HTERT RPE-1 (cell line): ENCODE data around the gene BCL2L15.
"Not testable (repeated sequence)": the region's sequence is repeated elsewhere in the genome, so short reads cannot be mapped to it uniquely, and the experiment has no call there.

Experiments used
- in situ Hi-C: fragments of 300-500 bp; cut with MboI; formaldehyde crosslinking; loops from 4 replicates; pipeline ENCODE4 v1.14.3; 2020; ENCODE audit warnings: low sequenced_read_pairs

BCL2L15 gene

DNA sequence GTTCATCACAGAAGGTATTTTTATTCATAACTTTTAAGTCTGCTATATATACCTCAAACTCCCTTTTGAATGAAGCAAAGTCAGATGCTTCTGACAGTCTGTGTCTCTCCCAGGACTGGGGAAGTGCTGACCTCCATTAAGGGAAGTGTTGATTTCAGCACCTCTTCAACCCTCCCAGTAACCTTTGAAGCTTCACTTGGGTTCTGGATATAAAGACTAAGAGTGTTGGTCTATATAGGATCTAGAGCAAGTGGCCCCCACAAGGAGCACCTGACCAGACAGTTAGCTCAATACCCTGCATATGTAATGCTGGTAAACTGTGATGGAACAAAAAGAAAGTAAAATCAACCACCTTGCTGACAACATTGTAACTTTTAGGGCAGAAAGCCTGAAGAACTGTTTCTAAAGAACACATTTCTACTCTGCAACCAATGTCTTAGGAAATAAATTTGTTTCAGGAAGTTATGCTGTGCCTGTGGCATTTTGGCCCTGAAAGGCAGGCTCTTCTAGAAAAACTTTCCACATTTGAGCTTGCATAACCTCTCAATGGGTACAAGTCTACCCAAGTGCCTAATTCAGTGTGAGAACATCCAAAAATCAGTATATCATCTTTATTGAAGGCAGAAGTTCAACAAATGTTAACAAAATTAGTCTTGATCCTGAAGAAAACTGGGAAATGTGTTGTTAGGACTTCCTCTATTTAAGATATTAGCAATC is 15.0 kb downstream of the BCL2L15 start:
- in situ Hi-C loops: no loop called here

GRCh38 chr1:113871597-113872113 is 15.7 kb downstream of the BCL2L15 start, which contains the start of gene PTPN22:
Gene PTPN22 (minus strand): TSS chr1:113871712.
- in situ Hi-C loops: no loop called here

DNA sequence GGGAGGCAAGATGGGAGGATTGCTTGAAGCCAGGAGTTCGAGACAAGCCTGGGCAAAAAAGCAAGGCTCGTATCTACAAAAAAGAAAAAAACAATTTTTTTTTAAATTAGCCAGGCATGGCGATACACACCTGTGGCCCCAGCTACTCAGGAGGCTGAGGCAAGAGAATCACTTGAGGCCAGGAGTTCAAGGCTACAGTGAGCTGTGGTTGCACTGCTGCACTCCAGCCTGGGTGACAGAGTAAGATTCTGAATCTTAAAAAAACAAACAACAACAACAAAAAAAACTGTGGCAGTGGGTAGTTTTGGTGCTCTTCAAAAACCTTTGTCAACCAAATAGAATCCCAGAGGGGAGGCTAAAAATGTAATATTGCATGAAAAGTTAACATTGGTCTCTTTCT is 16.6 kb downstream of the BCL2L15 start:
- in situ Hi-C loops: no loop called here

DNA sequence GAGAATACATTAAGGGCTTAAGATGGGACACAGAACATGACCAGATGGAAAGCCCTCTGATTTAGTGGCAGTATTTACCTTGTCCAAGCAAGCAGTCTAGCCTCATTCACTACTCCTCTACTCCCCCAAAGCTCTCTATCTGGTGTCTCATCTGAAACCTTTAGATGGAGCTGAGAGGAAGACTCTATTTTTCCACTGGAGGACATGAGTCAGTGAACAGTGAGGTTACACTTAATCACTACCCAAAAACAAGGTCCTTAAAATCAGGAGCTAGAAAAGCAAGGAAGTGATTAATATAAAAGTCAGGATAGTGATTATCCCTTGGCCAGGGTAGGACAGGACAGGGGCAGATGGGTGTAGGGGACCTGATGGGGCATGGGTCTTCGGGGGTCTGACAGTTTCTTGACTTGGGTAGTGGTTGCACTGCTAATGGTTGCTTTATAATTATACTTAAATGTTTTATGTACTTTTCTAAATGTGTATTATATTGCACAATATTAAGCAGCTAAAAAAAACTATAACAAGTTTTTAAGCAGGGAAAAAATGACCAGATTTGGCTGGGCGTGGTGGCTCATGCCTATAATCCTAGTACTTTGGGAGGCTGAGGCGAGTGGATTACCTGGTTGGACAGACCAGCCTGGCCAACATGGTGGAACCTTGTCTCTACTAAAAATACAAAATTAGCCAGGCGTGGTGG is 18.8 kb downstream of the BCL2L15 start:
- in situ Hi-C loops: no loop called here

DNA sequence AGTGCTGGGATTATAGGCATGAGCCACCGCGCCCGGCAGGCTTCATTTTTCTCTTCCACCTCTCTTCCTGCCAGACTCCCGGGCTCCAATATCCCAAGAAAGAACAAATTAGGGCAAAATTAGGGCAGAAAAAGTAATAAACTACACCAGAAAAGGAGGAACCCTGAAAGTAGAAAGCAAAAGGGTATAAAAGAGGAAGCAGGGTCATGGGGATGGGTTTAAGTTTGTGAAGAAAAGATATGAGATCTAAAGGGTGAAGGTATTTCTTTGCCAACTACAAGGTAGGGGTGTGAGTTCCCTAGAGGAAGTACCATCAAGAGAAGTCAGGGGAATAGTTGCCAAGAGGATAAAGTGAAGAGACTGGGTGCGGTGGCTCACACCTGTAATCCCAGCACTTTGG is 25.7 kb downstream of the BCL2L15 start:
- in situ Hi-C loops: no loop called here

- in situ Hi-C loops: no loop called here
Observed at GRCh38 chr1:113860891-113861290, 26.5 kb downstream of the BCL2L15 start.

DNA sequence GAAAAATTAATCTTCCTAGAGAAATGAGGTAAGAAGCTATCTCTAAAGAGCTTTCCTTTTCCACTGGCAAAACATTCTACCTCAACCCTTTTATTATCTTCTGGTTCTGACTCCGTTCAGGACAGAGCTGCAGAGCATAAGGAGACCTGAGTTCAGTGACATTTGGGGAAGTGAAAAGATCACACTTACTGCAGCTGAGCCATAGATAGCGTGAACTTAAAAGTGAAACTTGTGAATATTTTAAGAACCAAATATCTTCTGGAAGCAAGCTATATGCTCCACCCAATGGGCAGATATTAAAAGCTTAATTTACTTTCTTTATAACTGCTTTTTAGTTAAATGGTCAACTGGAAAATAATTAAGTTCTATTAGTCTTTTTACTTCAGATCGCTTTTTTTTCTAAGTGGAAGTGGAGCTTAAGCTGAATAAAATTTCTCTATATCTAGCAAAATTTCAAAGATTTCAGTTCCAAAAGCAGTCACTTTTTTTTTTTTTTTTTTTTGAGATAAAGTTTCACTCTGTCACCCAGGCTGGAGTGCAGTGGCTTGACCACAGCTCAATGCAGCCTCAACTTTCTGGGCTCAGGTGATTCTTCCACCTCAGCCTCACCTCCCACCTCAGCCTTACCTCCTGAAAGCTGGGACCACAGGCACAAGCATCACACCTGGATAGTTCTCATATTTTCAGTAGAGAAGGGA is 27.8 kb downstream of the BCL2L15 start:
- in situ Hi-C loops: no loop called here

DNA sequence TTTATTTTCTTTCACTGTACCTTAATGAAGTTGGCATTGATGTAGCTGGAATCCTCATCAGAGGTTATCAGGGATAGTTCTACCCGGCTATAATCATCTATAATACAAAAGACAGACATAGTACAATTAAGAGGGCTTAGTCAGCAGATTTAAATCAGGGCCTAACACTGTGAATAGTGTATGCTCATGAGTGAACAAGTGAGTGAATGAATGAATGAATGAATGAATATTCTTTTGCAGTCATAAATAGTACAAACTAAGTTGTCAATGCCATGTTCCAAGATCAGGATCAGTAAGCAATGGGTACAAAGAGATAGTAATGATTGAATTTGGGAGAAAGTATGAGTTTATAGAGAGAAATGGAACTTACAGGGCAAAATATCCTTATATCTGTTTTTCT is 28.4 kb downstream of the BCL2L15 start:
- in situ Hi-C loops: no loop called here

GRCh38 chr1:113858418-113858817 is 29.0 kb downstream of the BCL2L15 start:
- in situ Hi-C loops: no loop called here

GRCh38 chr1:113857776-113858175 is 29.6 kb downstream of the BCL2L15 start:
- in situ Hi-C loops: no loop called here

- in situ Hi-C loops: no loop called here
Observed at GRCh38 chr1:113856401-113856790, 31.0 kb downstream of the BCL2L15 start.

DNA sequence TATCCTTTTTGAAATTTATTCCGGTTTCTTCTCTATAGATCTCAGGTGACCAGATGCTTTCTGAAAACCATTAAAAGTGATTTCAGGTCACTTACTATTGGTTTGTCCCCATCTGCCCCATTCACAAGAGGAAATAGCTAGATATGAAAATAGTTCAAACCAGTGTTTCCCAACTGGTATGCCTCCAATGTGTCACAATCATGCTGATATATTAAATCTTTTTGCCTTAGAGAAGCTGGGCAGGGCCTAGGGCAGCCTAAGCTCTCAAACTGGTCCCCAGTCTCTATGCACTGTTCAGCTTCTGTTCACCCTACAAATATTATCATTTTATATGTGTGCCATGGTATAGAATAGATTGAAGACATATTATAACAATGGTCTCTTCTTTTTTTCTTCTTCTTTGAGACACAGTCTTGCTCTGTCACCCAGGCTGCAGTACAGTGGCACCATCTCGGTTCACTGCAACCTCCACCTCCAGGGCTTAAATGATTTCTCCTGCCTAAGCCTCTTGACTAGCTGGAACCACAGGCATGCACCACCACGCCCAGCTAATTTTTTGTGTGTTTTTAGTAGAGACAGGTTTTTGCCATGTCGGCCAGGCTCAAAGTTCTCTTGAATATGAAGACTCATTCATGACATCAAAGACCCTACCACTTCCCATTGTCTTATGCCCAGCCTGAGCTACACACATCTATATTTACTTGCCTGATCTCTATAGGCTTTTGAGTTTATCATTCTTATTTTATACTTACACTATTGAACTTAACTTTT is 31.6 kb downstream of the BCL2L15 start:
- in situ Hi-C loops: no loop called here

DNA sequence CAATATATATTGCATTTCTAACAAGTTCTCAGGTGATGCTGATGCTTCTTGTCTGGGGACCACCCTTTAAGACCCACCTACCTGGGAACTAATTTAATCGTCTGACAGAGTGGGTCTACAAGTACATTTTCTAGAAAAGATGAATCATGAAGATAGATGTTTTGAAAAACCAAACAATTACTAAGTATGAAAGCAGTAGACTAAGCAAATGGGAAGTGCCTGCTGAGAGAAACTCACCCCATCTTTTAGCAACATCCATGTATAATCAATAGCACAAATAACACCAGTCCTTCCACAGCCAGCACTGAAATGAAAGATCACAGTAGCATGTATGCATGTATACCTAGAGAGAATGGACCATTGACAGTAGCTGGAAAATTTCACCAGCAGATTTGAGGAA is 33.1 kb downstream of the BCL2L15 start:
- in situ Hi-C loops: no loop called here

DNA sequence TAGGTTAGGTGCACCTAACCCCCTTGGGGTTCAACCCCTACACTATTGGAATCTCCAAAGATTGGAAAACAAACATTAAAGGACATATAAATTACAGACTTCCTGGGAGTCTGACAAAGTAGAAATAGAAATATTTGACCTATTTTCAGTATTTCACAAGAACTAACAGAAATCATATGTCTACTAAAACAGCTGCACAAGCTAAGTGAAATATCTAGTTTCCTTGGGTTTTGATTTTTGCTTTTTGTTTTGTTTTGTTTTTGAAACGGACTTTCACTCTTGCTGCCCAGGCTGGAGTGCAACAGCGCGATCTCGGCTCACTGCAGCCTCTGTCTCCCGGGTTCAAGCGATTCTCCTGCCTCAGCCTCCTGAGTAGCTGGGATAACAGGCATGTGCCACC is 34.7 kb downstream of the BCL2L15 start:
- in situ Hi-C loops: not testable (repeated sequence)

DNA sequence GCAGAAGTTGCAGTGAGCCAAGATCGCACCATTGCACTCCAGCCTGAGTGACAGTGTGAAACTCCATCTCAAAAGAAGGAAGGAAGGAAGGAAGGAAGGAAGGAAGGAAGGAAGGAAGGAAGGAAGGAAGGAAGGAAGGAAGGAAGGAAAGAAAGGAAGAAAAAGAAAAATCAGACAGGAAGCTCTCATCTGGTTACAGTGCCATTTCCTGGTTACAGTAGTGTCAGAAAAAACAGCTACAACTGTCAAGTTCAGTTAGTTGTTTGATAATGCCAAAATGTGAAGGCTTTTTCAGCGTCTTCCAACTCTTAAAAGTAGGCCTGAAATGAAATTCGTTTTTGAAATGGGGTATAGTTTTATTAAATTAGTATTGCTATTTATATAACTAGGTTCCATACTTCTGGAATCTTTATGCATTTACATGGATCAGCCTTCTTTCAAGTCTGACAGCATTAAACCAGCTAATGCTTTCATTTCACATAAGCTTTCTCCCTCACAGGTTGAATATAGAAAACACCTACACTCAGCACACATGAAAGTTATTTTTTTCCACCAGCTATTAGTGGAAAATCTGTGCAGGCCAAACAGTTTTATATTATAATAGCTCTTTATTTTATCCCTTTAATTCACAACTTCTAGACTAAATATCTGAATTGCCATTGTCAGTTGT is 37.1 kb downstream of the BCL2L15 start:
- in situ Hi-C loops: no loop called here

DNA sequence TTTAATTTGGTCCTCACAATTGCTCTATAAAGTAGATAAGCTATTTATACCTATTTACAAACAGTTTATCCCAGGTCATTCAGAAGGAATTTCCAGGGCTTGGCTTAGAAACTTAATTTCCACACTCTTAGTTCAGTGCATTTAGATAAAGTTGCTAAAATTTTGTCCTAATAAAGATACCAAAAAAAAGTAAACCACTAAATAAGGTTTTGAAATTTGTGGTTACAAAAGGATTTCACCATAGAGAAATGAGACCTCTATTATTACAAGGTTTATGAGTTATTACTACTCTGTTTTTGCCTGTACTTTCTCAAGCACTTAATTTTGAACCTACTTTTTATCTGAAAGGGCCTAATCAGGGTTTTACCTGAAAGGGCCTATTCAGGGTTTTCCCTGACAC is 38.3 kb downstream of the BCL2L15 start:
- in situ Hi-C loops: no loop called here

DNA sequence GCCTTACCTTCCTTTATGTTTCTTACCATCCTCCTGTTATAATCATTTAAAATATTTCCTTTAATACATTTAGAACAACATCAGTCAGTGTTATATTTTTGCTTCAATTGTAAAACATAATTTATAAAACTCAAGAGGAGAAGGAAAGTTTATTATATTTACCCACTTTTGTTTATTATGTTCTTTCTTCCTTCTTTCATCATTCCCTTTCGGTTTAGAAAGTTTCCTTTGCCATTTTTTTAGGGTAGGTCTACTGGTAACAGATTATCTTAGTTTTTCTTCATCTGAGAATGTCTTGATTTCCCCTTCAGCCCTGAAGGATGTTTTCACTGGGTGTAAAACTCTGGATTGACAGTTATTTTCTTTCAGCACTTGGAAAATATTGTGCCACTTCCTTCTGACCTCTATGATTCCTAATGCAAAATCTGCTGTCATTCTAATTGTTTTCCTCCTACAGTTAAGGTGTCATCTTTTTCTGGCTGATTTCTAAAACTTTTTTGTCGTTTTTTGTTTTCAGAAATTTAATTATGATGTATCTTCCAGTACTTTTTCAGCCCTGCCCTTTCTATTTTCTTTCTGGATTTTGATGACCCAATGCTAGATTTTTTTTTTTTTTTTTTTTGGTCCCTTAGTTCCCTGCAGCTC is 40.9 kb downstream of the BCL2L15 start:
- in situ Hi-C loops: no loop called here

- in situ Hi-C loops: no loop called here
Observed at GRCh38 chr1:113836534-113836933, 50.8 kb downstream of the BCL2L15 start.

GRCh38 chr1:113835686-113836290 is 51.6 kb downstream of the BCL2L15 start:
- in situ Hi-C loops: no loop called here

- in situ Hi-C loops: no loop called here
Observed at GRCh38 chr1:113834716-113835115, 52.7 kb downstream of the BCL2L15 start.
